ENCODE measurements around the gene LGALS9C.
"Not testable (repeated sequence)": the region's sequence is repeated elsewhere in the genome, so short reads cannot be mapped to it uniquely, and the experiment has no call there.

The LGALS9C gene

GRCh38 chr17:18487633-18488032 lies 11.0 kb downstream of the LGALS9C start:
- not testable (repeated sequence) for H3K9ac ChIP-seq (ENCODE audit: low read length); H3K4me1 ChIP-seq (ENCODE audit: control insufficient read depth, low read depth, low read length)

GRCh38 chr17:18488622-18489021 lies 12.0 kb downstream of the LGALS9C start:
- H3K9ac ChIP-seq (ENCODE audit: low read length): not testable (repeated sequence)

More at GRCh38 chr17:18487633-18488032, 11.0 kb downstream of the LGALS9C start:
- H3K4me3 ChIP-seq (ENCODE audit: low read length); H3K27ac ChIP-seq (ENCODE audit: low read length); H3K27me3 ChIP-seq (ENCODE audit: control insufficient read depth, insufficient read depth, low read length); H3K9me3 ChIP-seq (ENCODE audit: control insufficient read depth, low read depth, low read length); H3K36me3 ChIP-seq (ENCODE audit: control insufficient read depth, low read depth, low read length): not testable (repeated sequence)

GRCh38 chr17:18490016-18490415 lies 13.4 kb downstream of the LGALS9C start:
- H3K9ac ChIP-seq (ENCODE audit: low read length); H3K36me3 ChIP-seq (ENCODE audit: control insufficient read depth, low read depth, low read length); H3K9me3 ChIP-seq (ENCODE audit: control insufficient read depth, low read depth, low read length); H3K27me3 ChIP-seq (ENCODE audit: control insufficient read depth, insufficient read depth, low read length); H3K27ac ChIP-seq (ENCODE audit: low read length); H3K4me3 ChIP-seq (ENCODE audit: low read length); H3K4me1 ChIP-seq (ENCODE audit: control insufficient read depth, low read depth, low read length): not testable (repeated sequence)

More at GRCh38 chr17:18488622-18489021, 12.0 kb downstream of the LGALS9C start:
- not testable (repeated sequence) for H3K36me3 ChIP-seq (ENCODE audit: control insufficient read depth, low read depth, low read length); H3K4me1 ChIP-seq (ENCODE audit: control insufficient read depth, low read depth, low read length); H3K9me3 ChIP-seq (ENCODE audit: control insufficient read depth, low read depth, low read length); H3K27me3 ChIP-seq (ENCODE audit: control insufficient read depth, insufficient read depth, low read length); H3K4me3 ChIP-seq (ENCODE audit: low read length); H3K27ac ChIP-seq (ENCODE audit: low read length)

GRCh38 chr17:18492712-18493480 lies 16.3 kb downstream of the LGALS9C start:
- not testable (repeated sequence) for H3K27ac ChIP-seq (ENCODE audit: low read length); H3K36me3 ChIP-seq (ENCODE audit: control insufficient read depth, low read depth, low read length); H3K4me3 ChIP-seq (ENCODE audit: low read length); H3K27me3 ChIP-seq (ENCODE audit: control insufficient read depth, insufficient read depth, low read length); H3K4me1 ChIP-seq (ENCODE audit: control insufficient read depth, low read depth, low read length); H3K9me3 ChIP-seq (ENCODE audit: control insufficient read depth, low read depth, low read length); H3K9ac ChIP-seq (ENCODE audit: low read length)

- not testable (repeated sequence) for H3K36me3 ChIP-seq (ENCODE audit: control insufficient read depth, low read depth, low read length); H3K4me3 ChIP-seq (ENCODE audit: low read length)
Observed at GRCh38 chr17:18494250-18494768, 17.7 kb downstream of the LGALS9C start.

GRCh38 chr17:18497044-18497443 lies 20.5 kb downstream of the LGALS9C start:
- H3K36me3 ChIP-seq (ENCODE audit: control insufficient read depth, low read depth, low read length); H3K27me3 ChIP-seq (ENCODE audit: control insufficient read depth, insufficient read depth, low read length); H3K9me3 ChIP-seq (ENCODE audit: control insufficient read depth, low read depth, low read length); H3K4me3 ChIP-seq (ENCODE audit: low read length); H3K4me1 ChIP-seq (ENCODE audit: control insufficient read depth, low read depth, low read length); H3K27ac ChIP-seq (ENCODE audit: low read length); H3K9ac ChIP-seq (ENCODE audit: low read length): not testable (repeated sequence)

More at GRCh38 chr17:18494250-18494768, 17.7 kb downstream of the LGALS9C start:
- not testable (repeated sequence) for H3K27me3 ChIP-seq (ENCODE audit: control insufficient read depth, insufficient read depth, low read length); H3K4me1 ChIP-seq (ENCODE audit: control insufficient read depth, low read depth, low read length); H3K9me3 ChIP-seq (ENCODE audit: control insufficient read depth, low read depth, low read length); H3K27ac ChIP-seq (ENCODE audit: low read length); H3K9ac ChIP-seq (ENCODE audit: low read length)

- H3K36me3 ChIP-seq (ENCODE audit: control insufficient read depth, low read depth, low read length); H3K4me1 ChIP-seq (ENCODE audit: control insufficient read depth, low read depth, low read length); H3K9me3 ChIP-seq (ENCODE audit: control insufficient read depth, low read depth, low read length); H3K27ac ChIP-seq (ENCODE audit: low read length); H3K4me3 ChIP-seq (ENCODE audit: low read length); H3K27me3 ChIP-seq (ENCODE audit: control insufficient read depth, insufficient read depth, low read length); H3K9ac ChIP-seq (ENCODE audit: low read length): not testable (repeated sequence)
Observed at GRCh38 chr17:18499100-18499499, 22.5 kb downstream of the LGALS9C start.

- not testable (repeated sequence) for H3K36me3 ChIP-seq (ENCODE audit: control insufficient read depth, low read depth, low read length); H3K27ac ChIP-seq (ENCODE audit: low read length); H3K4me3 ChIP-seq (ENCODE audit: low read length); H3K4me1 ChIP-seq (ENCODE audit: control insufficient read depth, low read depth, low read length); H3K27me3 ChIP-seq (ENCODE audit: control insufficient read depth, insufficient read depth, low read length); H3K9ac ChIP-seq (ENCODE audit: low read length); H3K9me3 ChIP-seq (ENCODE audit: control insufficient read depth, low read depth, low read length)
Observed at GRCh38 chr17:18499756-18500155, 23.2 kb downstream of the LGALS9C start.

- H3K4me3 ChIP-seq (ENCODE audit: low read length); H3K9me3 ChIP-seq (ENCODE audit: control insufficient read depth, low read depth, low read length); H3K27me3 ChIP-seq (ENCODE audit: control insufficient read depth, insufficient read depth, low read length); H3K4me1 ChIP-seq (ENCODE audit: control insufficient read depth, low read depth, low read length); H3K9ac ChIP-seq (ENCODE audit: low read length); H3K27ac ChIP-seq (ENCODE audit: low read length); H3K36me3 ChIP-seq (ENCODE audit: control insufficient read depth, low read depth, low read length): not testable (repeated sequence)
Observed at GRCh38 chr17:18500281-18500680, 23.7 kb downstream of the LGALS9C start.

- not testable (repeated sequence) for H3K4me1 ChIP-seq (ENCODE audit: control insufficient read depth, low read depth, low read length); H3K4me3 ChIP-seq (ENCODE audit: low read length); H3K9ac ChIP-seq (ENCODE audit: low read length); H3K36me3 ChIP-seq (ENCODE audit: control insufficient read depth, low read depth, low read length); H3K27ac ChIP-seq (ENCODE audit: low read length); H3K9me3 ChIP-seq (ENCODE audit: control insufficient read depth, low read depth, low read length); H3K27me3 ChIP-seq (ENCODE audit: control insufficient read depth, insufficient read depth, low read length)
Observed at GRCh38 chr17:18500816-18501215, 24.2 kb downstream of the LGALS9C start.

- not testable (repeated sequence) for H3K27ac ChIP-seq (ENCODE audit: low read length); H3K36me3 ChIP-seq (ENCODE audit: control insufficient read depth, low read depth, low read length); H3K27me3 ChIP-seq (ENCODE audit: control insufficient read depth, insufficient read depth, low read length); H3K4me1 ChIP-seq (ENCODE audit: control insufficient read depth, low read depth, low read length); H3K9ac ChIP-seq (ENCODE audit: low read length); H3K4me3 ChIP-seq (ENCODE audit: low read length); H3K9me3 ChIP-seq (ENCODE audit: control insufficient read depth, low read depth, low read length)
Observed at GRCh38 chr17:18503221-18503620, 26.6 kb downstream of the LGALS9C start.

GRCh38 chr17:18507729-18508128 lies 31.1 kb downstream of the LGALS9C start:
- H3K9ac ChIP-seq (ENCODE audit: low read length); H3K36me3 ChIP-seq (ENCODE audit: control insufficient read depth, low read depth, low read length); H3K9me3 ChIP-seq (ENCODE audit: control insufficient read depth, low read depth, low read length); H3K27ac ChIP-seq (ENCODE audit: low read length); H3K27me3 ChIP-seq (ENCODE audit: control insufficient read depth, insufficient read depth, low read length); H3K4me3 ChIP-seq (ENCODE audit: low read length); H3K4me1 ChIP-seq (ENCODE audit: control insufficient read depth, low read depth, low read length): not testable (repeated sequence)

Measured in iPS-18a (cell line).